Measurements from ENCODE around the gene ART5. TPM values are rescaled to one million over a fixed set of nuclear protein-coding genes. Genes with fewer than 3 reads are reported as not detected.
"Not testable (repeated sequence)": the region's sequence is repeated elsewhere in the genome, so short reads cannot be mapped to it uniquely, and the experiment has no call there.

The ART5 gene
- total RNA-seq, 1 donor from 2014 or later: 4.7 TPM

DNA sequence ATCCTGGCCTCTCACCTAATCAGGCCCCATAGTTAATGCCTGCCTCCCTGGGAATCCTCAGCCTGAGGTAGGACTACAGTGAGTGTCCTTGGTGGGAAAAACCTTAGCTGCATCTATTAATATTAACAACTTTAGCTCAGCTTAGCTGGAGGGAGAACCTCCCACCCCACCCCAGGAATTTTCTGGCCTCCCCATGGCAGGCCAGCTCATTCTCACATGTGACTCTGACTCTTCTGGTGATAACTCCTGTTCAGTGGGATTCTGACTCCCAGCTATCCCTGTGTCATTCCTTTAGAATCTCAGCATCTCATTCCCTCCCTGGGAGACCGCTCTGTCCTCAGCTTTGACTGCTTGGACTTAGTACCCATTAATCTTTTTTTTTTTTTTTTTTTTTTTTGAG, 14.5 kb downstream of the ART5 start:
- intact Hi-C loops (cut with DNase I): no loop called here
- ATAC-seq (ENCODE audit: poor library complexity) (no peak), DNase-seq (no peak)

DNA sequence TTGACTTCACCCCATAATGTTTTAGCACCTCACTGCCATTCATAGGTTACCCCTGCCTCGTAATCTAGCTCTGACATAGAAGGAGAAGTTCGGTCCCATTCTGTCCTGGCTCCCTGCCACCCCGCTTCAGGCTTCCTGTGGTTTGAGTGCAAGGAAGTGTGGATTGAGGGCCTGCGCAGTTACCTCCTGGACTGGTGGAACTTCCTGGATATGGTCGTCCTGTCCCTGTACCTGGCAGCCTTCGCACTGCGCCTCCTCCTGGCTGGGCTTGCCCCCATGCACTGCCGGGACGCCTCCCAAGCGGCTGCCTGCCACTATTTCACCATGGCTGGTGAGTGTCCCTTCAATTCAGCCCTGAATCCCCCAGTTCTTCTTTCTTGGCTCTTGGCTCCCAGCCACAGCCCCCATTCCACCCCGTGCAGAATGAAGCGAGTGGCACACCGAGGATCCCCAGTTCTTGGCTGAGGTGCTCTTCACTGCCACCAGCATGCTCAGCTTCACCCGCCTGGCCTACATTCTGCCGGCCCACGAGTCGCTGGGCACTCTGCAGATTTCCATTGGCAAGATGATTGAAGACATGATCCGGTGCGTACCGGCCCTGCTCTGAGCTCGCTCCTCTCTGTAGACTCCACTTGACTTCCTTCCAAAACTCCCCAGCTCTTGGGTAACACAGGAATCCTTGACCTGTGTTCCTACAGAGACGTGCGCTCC, 15.4 kb downstream of the ART5 start:
- intact Hi-C loops (cut with DNase I): no loop called here
- peak; percentile 55 for ATAC-seq (ENCODE audit: poor library complexity)
- peak; percentile 84 for DNase-seq

DNA sequence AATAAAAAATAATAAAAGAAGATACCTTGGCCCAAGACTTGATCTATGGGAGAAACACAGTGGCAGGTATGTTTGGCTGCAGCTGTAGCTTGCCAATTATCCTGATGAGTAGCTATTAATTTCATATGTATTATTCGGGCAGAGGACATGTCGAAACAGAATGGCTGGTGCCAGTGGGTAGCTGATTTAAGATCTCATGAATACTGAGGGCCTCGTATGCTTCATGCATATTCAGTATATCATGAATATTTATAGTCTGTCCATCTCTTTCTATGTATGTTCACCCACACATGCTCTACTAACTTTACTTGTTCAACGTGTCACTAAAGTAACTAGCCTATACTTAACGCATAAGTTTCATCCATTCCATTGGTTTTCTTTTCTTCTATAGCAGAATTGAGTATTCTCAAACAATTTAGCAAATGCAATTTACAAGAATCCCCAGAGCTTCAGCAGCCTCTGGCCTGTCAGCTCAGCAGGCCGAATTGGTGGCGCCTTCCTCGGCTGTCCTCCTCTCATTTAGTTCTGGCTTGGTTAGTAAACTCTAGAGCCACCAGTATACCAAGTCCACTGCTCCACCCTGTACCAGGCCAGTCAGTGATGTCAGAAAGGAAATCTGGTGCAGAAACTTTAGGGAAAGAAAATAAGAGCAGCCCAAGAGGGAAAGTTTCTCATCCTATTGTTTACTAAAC, 17.9 kb downstream of the ART5 start:
- ATAC-seq (ENCODE audit: poor library complexity): no peak
- DNase-seq: no peak
- intact Hi-C loops (cut with DNase I): no loop called here

DNA sequence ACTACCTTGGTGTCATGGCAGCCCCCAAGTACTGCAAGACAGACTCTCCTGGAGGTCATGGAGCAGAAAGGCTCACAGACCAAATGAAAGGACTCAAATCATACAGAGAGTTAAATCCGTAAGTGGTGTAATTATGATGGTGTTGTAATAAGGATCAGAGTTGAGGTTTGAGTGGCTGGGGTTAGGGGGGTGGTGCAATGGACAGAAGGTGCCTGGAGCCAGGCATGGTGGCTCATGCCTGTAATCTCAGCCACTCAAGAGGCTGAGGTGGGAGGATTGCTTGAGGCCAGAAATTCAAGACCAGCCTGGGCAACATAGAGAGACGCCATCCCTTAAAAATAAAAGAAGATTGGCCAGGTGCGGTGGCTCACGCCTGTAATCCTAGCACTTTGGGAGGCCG, 18.7 kb downstream of the ART5 start:
- ATAC-seq (ENCODE audit: poor library complexity) (no peak), DNase-seq (no peak)
- intact Hi-C loops (cut with DNase I): no loop called here

DNA sequence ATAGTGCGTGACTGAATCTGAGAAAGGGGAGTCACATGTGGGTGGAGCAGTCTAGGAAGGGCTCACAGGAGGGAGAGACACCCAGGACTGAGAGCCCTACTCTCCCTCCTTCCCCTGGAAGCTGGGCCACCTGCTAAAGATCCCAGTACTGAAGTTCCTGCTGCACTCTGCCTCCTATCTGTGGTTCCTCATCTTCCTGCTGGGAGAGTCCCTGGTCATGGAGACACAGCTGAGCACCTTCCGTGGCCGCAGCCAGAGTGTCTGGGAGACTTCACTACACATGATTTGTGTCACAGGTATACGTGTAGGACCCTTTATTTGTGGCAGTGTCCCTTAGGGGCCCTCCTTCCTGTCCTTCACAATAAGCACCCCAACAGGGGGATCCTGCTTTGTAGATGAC, 19.3 kb downstream of the ART5 start:
- intact Hi-C loops (cut with DNase I): no loop called here
- ATAC-seq (ENCODE audit: poor library complexity) (no peak), DNase-seq (no peak)

DNA sequence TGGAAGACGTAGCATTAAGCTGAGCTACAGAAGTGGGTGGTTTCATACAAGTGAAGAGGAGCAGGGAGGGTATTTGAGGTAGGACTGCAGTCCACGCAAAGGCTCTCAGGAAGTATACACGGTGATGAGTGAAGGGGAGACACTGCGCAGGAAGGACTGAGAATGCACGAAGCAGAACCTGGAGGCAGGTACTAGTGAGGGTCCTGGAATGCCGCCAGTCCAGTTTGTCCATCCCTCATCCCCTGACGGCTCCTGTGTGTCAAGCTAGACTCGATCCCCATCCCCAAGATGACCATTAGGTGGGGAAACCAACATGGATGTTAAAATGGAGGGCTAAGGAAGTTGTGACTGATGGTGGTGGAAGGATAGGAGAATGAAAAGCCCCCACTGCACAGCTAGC, 23.8 kb downstream of the ART5 start:
- intact Hi-C loops (cut with DNase I): no loop called here
- ATAC-seq (ENCODE audit: poor library complexity): no peak
- no peak for DNase-seq

DNA sequence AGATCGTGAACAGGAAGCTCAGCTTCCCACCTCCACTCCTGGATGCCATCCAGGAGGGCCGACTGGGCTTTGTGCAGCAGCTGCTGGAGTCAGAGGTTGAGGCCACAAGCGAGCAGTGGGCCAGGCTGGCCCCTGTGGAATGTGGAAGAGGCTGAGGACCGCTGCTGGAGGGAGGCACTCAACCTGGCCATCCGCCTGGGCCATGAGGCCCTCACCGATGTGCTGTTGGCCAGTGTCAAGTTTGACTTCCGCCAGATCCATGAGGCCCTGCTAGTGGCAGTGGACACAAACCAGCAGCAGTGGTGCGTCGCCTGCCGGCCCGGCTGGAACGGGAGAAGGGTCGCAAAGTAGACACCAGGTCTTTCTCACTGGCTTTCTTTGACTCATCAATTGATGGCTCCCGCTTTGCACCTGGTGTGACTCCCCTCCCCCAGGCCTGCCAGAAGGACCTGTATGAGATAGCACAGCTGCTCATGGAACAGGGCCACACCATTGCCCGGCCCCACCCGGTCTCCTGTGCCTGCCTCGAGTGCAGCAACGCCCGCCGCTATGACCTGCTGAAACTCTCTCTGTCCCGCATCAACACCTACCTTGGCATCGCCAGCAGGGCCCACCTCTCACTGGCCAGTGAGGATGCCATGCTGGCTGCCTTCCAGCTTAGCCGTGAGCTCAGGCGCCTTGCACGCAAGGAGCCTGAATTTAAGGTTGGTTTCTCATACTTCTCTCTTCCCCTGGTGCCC, 24.9 kb downstream of the ART5 start:
- ATAC-seq (ENCODE audit: poor library complexity): no peak
- intact Hi-C loops (cut with DNase I): no loop called here
- DNase-seq: no peak

DNA sequence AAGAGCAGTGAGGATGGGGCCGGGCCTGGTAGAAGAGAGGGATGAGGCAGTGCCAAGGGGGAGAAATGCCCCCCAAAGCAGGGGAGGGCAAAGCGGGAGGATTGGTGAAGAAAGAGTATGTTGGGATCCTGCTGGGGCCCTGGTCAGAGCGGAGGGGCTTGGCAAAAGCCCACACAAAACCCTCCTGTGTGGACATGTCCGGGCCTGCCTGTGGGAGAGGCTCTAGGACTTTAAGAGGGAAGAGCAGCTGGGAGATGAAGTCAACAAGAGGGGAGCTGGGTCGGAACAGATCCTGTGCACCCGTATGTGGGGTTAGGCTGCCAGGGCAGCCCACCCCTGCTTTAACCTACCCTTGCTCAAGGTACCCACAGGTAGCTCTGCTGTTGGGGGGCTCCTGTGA, 25.8 kb downstream of the ART5 start:
- DNase-seq: no peak
- intact Hi-C loops (cut with DNase I): no loop called here

DNA sequence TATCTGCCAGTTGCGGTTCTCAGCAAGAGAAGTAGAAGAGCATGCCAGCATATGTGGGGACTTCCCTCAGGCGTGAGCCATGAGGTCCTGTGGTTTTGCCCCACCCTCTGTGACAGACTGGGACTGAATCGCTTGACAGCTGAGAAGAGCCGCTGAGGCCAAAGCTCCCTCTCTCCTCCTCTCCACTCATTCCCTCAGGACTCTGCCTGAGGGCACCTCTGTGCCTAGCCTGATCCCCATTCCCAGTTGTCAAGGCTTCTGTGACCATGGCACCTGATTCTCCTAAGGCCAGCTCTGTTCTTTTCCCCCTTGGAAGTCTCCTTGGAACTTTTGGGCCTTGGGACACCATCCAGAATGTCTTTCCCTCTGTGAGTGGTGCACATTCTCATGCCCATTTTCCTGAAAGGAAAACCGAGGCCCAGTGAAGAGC, 27.0 kb downstream of the ART5 start:
- intact Hi-C loops (cut with DNase I): no loop called here
- ATAC-seq (ENCODE audit: poor library complexity) (peak; percentile 76), DNase-seq (peak; percentile 43)

More for the DNA sequence above, 25.8 kb downstream of the ART5 start:
- no peak for ATAC-seq (ENCODE audit: poor library complexity)

DNA sequence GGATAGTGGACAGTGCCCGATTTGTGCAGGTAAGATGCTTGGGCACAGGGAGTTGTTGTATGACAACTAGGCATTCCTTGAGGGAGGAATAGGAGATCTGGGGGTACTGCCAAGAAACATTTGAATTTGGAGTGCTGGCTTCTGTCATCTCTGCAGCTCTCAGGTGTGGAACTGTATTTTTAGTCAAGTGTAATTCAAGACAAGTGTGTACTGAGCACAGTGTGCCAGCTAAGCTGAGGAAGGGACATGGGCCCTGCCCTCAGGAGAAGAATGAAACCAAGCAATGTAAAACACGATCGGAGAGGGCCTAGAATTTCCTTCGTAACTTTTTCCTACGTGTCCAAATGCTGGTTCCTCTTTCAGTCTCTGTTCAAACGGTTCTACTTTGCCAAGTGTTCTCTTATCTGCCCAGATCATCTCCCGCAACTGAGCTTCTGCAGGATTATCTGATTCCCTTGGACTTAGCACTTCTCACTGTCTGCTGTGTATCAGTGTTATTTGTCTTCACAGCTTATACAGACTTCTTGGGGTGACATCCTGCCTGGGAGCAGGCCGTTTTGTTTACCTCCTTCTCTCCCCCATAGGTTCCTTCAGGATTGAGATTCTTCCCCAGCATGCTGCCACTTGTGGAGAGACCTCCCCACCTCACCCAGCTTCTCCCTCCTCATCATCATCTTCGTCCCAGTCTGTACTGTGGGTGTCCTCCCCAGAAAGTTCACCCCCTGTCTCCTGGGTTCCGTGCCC, 27.6 kb downstream of the ART5 start:
- ATAC-seq (ENCODE audit: poor library complexity) (peak; percentile 82), DNase-seq (no peak)
- intact Hi-C loops (cut with DNase I): no loop called here

DNA sequence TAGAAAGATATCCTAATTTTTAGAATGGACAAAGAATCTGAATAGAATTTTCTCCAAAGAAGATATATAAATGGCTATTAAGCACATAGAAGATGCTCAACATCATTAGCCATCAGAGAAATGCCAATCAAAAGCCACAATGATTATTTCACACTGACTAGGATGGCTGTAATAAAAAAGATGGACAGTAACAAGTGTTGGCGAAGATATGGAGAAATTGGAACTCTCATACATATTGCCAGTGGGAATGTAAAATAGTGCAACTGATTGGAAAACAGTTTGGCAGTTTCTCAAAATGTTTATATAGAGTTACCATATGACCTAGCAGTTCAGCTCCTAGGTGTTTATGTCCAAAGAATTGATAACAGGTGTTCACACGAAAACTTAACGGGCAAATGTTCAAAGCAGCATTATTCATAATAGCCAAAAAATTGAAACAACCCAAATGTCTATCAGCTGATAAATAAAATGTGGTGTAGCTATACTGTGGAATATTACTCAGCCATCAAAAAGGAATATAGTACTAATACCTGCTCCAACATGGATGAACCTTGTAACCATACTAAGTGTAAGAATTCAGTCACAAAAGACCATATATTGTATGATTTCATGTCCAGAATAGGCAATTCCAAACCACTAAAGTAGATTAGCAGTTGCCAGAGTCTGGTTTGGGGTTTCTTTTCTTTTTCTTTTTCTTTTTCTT, 29.7 kb downstream of the ART5 start:
- no peak for ATAC-seq (ENCODE audit: poor library complexity)
- DNase-seq: no peak
- intact Hi-C loops (cut with DNase I): no loop called here

DNA sequence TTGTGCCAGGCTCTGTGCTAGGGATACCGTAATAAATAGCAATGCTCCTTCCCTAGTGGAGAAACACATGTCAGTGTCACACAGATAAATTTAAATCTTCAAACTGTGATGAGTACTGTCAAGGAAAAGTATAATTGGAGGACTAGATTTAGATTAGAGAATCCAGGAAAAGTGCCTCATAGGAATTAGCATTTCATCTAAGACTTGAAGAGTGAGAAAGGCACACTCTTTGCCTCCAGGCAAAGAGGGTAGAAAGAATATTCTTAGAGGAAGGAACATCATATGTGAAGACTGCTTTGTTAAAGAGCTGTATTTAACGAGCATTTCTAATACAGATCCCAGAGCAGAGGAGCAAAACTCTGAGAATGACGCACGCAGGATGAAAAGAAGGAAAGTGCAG, 30.9 kb downstream of the ART5 start:
- ATAC-seq (ENCODE audit: poor library complexity): no peak
- no peak for DNase-seq
- intact Hi-C loops (cut with DNase I): no loop called here

DNA sequence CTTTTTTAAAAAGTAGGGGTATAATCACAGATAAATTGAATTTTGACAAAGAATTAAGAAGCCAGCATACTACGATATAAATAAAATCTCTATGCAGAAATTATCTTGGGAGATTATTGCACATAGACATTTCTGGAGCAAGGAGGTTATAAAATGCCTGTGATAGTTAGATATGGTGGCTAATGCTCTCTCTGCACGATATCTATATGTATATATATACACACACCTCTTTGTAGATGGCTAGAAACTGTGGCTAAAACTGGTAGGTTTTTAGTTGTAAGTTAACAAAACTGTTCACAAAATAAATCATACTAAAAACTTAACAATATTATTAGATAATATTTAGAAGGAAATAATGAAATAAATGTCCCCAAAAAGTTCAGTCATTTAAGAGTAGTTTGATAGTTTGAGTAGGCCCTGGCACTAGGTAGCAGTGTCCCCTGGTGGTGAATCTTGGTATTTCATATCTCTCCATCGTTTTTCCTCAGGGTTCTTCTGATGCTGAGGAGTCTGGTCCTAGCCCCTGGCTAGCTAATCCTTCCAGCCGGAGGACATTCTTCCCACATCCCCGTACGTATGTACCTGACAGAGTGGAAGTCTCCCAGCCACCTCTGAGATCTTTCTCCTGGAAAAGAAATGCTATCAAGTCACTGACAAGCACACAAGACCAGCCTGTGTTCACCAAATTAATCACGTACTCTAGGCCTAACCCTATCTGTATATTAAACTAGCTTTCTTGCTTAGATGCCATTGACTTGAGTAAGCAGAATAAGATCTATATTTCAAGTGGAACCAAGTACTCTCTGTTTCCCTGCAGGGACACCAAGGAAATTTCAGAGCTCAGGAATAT, 32.2 kb downstream of the ART5 start:
- DNase-seq: no peak
- ATAC-seq (ENCODE audit: poor library complexity): no peak
- intact Hi-C loops (cut with DNase I): no loop called here

DNA sequence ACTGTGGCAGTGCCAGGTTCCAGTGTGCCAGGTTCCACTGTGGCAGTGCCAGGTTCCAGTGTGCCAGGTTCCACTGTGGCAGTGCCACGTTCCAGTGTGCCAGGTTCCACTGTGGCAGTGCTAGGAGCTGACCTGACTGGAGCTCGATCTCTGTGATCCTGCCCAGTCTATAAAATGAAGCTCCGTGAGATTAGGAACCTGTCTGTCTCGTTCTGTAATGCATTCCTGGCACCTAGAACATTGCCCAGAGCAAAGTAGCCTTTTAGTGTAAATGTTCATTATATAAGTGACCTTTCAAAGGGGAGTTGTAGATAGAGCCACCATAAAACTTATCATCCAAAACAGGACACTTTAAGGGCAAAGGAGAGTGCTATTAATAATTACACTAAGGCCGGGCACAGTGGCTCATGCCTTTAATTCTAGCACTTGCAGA, 36.0 kb downstream of the ART5 start:
- DNase-seq: no peak
- intact Hi-C loops (cut with DNase I): no loop called here
- peak; percentile 71 for ATAC-seq (ENCODE audit: poor library complexity)

DNA sequence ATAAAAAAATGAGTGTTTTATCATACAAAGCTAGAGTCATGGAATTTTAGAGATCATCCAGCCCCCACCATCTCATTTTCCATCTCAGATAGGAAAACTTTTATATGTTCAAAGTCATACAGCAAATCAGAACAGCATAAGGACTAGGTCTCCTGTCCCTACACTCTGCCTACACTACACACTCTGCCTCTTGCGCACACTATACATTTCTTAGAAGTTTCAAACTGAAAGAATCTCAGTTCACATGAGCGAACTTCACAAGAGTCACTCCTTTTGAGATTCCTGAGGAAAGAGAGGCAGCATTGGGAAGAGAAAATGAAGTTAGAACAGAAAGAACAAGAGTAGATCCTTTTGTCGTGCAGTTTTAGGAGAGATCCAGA, 36.5 kb downstream of the ART5 start:
- no peak for ATAC-seq (ENCODE audit: poor library complexity)
- no peak for DNase-seq
- intact Hi-C loops (cut with DNase I): no loop called here

DNA sequence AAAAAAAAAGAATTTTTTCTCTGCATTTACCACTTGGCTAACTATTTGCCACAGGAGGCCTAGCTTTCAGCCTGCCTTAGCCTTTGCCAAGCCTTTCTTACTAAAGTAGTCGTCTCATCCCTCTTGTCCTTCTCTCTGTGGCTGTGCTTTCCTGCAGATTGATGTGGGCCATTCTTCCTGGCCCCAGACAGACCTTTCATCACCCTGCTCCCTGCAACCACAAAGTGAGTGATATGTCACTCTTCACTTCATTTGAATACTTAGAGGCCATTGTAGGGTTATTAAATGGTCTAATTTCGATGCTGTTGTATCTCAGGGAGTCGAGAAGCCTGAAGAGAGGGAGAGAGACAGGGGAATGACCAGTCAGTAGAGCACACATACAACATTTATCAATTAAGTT, 37.6 kb downstream of the ART5 start:
- intact Hi-C loops (cut with DNase I): no loop called here
- DNase-seq (no peak), ATAC-seq (ENCODE audit: poor library complexity) (peak; percentile 65)

DNA sequence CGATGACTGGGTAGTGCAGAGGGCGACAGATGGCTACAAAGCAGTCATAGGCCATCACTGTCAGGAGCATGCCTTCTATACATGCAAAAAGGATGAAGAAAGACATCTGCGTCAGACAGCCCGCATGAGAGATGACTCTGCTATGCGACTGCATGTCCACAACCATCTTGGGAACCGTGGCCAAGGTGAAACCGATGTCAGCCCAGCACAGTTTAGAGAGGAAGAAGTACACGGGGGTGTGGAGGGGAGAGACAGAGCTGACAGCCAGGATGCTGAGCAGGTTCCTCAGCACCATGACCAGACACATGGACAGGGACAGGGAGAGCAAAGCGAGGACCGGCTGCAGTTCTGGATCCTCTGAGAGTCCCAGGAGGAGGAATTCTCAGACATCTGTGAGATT, 41.6 kb downstream of the ART5 start:
- ATAC-seq (ENCODE audit: poor library complexity); intact Hi-C loops (cut with DNase I); DNase-seq: not testable (repeated sequence)

DNA sequence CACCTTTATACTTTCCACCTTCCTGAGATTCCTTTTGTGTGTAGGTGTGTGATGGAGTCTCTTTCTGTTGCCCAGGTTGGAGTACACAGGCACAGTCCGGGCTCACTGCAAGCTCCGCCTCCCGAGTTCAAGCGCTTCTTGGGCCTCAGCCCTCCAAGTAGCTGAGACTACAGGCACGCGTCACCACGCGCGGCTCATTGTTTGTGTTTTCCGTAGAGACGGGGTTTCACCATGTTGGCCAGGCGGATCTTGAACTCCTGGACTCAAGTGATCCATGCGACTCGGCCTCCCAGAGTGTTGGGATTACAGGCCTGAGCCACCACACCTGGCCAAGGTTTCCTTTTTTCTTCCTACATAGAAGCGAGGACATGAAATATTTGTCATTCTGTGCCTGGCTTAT, 44.0 kb downstream of the ART5 start:
- ATAC-seq (ENCODE audit: poor library complexity); intact Hi-C loops (cut with DNase I); DNase-seq: not testable (repeated sequence)

Measured in Right ventricle myocardium superior (tissue), 1 donor.